IPS-18c (cell line): ENCODE data around the gene PDE6G.
"Not testable (repeated sequence)": the region's sequence is repeated elsewhere in the genome, so short reads cannot be mapped to it uniquely, and the experiment has no call there.

Source experiments
- H3K4me3 ChIP-seq: 2 replicates; pipeline ENCODE4 v1.7.0; 2013; ENCODE audit warnings: low read depth, mild to moderate bottlenecking, low read length, moderate library complexity; ENCODE audit not compliant: insufficient read depth
- H3K9me3 ChIP-seq: one replicate; pipeline ENCODE4 v1.6.1; 2013; ENCODE audit warnings: mild to moderate bottlenecking, low read length, moderate library complexity; ENCODE audit not compliant: control insufficient read depth, insufficient read depth

The PDE6G gene

DNA sequence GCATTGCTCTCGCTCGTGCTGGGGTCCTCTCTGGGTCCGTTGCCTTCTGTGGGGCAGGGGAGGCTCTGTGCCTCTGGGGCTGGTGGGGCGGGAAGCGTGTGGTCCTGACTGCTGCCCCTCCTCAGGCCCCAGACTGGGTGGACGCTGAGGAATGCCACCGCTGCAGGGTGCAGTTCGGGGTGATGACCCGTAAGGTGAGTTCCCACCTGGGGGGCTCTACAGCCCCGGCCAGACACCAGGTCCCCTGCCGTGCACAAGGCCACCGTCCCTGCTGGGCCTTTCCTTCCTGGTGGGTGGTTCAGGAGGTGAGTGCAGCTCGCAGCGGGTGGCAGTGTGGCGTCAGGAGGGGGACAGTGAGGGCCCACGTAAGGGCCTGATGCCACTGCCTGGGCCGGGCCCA lies 34.2 kb upstream of the PDE6G start:
- no peaks in the 10 kb centered on the region for H3K9me3 ChIP-seq
- no peak overlapping the region for H3K4me3 ChIP-seq

DNA sequence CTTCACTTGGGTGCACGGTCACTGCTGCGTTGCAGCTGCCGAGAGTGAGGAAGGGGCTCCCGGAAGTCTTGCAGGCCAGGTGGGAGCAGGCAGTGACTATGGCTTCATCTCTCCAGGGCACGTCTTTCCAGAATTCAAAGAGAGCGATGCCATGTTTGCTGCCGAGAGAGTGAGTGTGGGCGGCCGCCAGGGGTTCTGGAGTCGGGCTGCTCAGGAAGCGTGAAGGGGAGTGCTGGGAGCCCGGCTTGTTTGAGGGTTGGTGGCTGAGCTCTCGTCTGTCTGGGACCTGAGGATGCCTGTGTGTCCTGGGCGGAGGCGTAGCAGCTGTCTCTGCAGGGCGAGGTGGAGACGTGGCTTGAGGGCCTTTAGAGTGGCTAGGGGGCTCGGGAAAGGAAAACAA lies 33.7 kb upstream of the PDE6G start:
- H3K9me3 ChIP-seq: no peaks in the 10 kb centered on the region
- no peak overlapping the region for H3K4me3 ChIP-seq

DNA sequence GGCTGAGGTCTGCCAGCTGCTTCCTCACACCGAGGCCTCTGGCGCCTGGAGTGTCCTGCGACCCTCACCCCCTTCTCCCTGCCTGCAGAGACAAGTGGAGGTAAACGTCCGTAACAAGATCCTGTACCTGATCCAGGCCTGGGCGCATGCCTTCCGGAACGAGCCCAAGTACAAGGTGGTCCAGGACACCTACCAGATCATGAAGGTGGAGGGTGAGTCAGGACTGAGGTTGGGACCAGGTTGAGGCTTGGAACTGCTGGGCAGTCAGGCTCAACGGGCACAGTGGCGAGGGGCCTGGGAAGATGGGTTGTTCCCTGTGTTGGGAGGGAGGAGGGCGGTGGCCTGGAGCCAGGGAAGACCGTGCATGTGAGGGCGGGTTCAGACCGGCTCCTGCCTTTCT lies 32.3 kb upstream of the PDE6G start:
- Histone ChIP-seq H3K4me3 (no peak overlapping the region), H3K9me3 (peaks cover 2% of the 10 kb centered on the region)

DNA sequence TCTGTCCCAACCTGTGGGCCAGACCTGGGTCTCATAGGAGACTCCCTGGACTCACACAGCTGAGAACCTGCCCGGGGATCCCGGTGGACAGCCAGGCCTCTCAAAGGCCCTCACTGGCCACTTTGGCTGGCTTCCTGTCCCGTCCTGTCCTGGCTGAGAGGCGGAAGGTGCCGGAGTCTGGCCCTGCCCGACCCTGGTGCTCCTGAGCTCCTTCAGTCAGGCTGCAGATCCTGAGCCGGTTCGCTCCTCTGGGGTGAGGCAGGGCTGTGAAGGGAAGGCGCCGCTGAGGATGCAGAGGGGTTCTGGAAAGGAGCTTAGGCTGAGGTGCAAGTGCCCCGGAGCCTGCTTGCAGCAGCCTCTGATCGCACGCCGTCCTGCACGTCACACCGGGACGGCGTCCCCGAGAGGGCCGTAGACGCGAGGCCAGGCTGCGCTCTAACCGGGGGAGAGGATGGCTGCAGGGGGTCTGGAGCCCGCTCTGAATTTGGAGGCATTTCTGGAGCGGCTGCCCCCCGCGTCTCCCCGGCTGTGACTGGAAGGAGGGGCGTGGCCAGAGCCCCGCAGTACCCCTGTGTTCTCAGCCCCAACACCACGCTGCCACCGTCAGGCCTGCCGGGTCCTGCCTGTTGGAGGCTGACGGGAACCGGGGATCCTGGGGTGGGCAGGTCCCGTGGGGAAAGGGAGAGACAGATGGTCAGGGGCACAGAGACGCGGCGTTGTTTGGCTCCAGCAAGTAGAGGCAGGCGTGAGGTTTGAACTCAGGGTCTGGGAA lies 31.6 kb upstream of the PDE6G start:
- Histone ChIP-seq H3K4me3 (no peak overlapping the region), H3K9me3 (peaks cover 2% of the 10 kb centered on the region)

DNA sequence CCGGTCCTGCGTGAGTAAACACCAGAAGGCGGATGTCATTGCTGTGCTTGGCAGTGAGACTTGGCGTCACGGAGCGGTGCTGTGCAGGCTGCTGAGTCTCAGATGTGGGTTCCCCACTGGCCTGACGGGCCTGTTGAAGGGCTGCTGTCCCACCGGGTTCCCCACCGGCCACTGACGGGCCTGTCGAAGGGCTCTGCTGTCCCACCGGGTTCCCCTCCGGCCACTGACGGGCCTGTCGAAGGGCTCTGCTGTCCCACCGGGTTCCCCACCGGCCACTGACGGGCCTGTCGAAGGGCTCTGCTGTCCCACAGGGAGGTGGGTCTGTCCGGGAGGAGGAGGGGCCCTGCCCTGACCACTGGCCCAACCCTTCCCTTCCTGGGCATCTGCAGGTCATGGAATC lies 30.3 kb upstream of the PDE6G start:
- H3K4me3 ChIP-seq: no peak overlapping the region
- H3K9me3 ChIP-seq: peaks cover 2% of the 10 kb centered on the region

DNA sequence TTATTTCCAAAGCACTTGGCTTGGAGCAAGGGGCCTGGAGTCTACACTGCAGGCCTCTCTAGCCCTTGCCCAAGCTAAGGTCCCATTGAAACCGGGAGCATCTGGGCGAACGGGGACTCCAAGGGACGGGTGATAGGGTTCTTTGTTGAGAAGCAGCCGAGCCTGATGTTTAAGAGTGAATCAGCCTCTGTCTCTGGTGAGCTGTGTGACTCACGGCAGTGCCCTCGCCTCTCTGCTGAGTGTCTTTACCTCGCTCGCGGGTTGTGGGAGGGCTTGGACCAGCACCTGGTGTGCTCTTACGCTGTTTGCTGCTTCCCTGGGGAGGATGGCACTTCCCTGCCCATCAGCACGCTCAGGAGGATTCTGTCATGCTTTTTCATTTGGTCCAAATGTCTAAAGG lies 28.8 kb upstream of the PDE6G start:
- Histone ChIP-seq H3K9me3 (peaks cover 2% of the 10 kb centered on the region), H3K4me3 (0 out of 2 replicates have a peak overlapping the region, but pooled peaks have one; percentile 92)

DNA sequence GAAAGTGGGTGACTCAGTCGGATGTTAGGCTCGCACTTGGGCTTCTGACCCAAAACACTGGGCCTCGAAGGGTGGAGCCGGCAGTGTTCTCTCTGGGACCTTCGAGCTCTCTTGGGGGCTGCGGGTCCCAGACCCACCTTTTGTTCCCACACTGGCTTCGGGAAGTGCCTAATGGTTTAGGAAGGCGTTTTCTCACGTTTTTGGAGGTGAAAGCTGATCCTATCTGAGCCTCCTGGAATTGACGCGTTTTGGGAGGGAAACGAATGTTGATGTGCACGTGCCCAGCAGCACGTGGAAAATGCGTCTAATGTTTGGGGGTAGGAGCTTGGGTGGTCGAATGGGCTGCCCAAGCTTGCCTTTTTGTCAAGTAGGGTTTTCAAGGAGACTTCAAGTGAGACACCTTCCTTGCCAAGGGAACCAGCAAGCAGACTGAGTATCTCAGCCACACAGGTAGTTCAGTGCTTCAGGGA lies 28.1 kb upstream of the PDE6G start:
- Histone ChIP-seq H3K9me3 (peaks cover 2% of the 10 kb centered on the region), H3K4me3 (peak overlapping the region; percentile 92)

DNA sequence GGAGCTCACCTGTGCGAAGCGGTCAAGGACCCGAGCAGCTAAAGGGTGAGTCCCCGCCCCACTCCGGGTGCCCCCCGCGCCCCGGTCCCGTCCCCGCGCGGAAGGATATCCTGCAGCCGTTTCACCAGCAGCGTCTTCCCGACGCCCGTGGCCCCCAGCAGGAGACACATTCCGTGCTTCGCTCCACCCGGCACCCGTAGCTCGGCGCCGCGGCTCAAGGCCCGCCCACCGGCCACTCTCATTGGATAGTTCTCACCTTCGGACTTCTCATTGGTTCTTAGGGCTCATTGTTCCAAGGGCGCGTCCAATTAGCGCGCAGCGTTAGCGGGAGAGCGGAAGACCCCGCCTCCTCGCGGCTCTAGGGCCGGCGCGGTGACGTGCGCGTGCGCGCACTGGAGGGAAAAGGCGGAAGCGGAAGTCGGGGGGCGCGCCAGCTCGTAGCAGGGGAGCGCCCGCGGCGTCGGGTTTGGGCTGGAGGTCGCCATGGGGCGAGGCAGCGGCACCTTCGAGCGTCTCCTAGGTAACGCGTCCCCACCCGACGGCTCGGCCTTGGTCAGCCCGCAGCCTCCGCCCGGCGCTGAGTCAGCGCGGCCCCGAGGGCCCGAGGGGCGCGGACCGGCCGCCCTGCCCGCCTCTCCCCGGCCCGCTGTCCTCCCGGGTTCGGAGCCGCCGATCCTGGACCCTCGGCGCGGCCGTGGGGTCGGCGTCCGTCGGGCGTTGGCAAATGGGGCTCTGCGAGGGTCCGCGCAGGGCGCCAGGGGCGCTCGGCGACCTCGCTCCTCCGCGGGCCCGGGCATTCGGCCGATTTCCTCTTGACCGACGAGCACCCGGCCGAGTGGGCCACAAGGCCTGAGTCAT lies 27.5 kb upstream of the PDE6G start, which contains the start of the genes ARL16 and HGS:
ARL16 (minus strand) TSS at position 214 of the 858 bp plus-strand sequence; CDS start at position 170, 44 bp downstream.
HGS (plus strand) TSS at position 428 of the 858 bp plus-strand sequence; CDS start at position 484, 56 bp downstream.
- H3K4me3 ChIP-seq: peak within 1 kb of the TSS; percentile 98
- peaks cover 2% of the 10 kb centered on the region for H3K9me3 ChIP-seq

DNA sequence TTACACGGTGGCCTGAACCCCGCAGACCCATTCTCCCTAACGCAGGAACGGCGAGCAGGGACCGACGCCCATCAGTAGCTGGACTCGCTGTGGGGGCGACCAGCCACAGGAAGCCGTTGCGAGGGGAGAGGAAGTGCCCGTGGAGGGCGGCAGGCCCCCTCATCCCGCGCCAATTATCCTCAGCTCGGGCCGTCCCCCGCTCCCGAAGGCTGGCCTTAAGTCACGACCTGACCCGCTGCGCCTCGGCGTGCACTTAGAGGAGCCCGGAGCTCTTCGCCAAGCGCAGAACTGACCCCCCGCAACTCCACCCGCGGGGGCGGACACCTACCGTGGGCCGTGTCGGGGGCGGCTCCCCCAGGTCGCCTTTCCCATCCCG lies 26.9 kb upstream of the PDE6G start:
- Histone ChIP-seq H3K9me3 (peaks cover 2% of the 10 kb centered on the region), H3K4me3 (peak overlapping the region; percentile 98)

DNA sequence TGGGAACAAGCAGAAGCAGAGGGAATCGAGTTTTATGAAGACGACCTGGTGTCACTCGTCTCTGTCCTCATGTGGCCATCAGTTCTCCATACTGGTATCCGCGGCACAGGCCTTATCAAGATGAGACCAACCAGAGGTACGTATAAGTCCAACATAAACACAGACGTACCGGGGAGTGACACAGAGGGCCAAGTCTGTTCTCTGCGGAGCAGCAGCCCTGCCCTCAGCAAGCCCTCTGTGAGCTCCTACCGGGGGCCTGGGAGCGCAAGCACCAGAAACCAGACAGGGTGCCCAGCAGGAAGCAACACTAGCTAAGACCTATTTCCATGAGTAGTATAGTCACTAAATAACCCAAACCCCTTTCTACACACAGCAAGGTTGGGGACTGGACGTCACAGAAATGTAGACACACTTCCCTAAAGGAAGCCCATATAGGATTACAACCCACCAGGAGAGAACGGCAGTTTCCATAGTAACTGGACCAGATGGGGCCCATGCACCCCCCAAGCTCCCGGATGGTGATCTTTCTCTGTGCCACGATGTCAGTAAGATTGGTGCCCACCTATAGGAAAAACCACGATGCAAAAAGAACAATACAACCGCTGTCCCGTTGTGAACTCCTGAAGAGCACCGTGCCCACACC lies 26.3 kb upstream of the PDE6G start:
- peak overlapping the region; percentile 98 for H3K4me3 ChIP-seq
- H3K9me3 ChIP-seq: peaks cover 2% of the 10 kb centered on the region

DNA sequence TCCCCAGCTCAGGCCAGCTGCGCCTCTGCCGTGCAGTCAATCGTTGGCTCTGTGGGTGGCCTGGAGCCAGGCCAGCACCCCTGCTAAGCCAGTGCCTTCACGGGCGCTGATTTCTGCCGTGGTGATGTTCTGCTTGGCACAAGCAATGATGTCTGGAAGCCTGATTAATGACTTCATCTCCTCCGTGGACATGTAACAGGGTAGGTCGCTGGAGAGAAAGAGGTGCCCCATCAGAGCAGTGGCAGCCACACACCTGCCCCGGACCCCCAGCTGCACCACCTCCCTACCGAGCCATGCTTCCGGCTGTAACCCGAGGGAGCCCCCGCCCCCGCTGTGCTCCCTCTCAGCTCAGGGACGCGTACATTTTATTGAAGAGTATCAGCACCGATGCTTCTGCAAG lies 25.3 kb upstream of the PDE6G start:
- H3K9me3 ChIP-seq: peaks cover 2% of the 10 kb centered on the region
- H3K4me3 ChIP-seq: no peak overlapping the region

DNA sequence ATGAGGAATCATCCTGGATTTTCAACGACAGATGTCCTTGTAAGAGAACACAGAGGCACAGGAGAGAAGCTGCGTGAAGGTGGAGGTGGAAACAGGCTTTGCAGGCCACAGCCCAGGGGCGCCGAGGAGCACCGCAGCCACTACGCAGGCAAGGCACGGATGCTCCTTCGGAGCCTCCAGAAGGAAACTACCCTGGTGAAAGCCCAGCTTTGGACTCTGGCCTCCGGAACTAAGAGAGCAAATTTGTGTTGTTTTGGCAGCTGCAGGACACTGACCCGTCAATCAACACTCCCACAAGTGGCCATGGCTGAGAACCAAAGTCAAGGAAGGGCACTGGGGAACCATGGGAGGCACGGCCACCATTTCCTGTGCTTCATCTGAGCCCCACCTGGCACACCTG lies 23.8 kb upstream of the PDE6G start:
- Histone ChIP-seq H3K9me3 (peaks cover 2% of the 10 kb centered on the region), H3K4me3 (no peak overlapping the region)

DNA sequence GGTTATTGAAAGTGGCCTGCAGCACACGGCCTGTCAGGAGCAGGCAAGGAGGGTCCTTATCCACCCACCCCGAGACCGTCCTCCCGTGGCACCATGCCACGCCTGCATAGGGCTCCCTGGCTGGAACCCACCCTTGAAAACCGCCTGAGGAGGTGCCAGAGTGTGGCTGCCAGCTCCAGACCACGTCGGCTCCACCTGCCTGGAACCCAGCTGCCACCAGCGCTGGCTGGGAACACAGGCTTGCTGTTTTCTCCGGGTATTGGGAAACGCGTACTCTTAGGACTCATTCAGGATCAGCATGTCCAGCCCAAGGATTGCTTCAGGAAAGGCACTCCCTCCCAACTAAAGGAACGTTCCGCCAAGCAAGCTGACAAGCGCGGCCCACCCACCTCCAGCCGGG lies 20.6 kb upstream of the PDE6G start:
- H3K4me3 ChIP-seq: no peak overlapping the region
- H3K9me3 ChIP-seq: no peaks in the 10 kb centered on the region

DNA sequence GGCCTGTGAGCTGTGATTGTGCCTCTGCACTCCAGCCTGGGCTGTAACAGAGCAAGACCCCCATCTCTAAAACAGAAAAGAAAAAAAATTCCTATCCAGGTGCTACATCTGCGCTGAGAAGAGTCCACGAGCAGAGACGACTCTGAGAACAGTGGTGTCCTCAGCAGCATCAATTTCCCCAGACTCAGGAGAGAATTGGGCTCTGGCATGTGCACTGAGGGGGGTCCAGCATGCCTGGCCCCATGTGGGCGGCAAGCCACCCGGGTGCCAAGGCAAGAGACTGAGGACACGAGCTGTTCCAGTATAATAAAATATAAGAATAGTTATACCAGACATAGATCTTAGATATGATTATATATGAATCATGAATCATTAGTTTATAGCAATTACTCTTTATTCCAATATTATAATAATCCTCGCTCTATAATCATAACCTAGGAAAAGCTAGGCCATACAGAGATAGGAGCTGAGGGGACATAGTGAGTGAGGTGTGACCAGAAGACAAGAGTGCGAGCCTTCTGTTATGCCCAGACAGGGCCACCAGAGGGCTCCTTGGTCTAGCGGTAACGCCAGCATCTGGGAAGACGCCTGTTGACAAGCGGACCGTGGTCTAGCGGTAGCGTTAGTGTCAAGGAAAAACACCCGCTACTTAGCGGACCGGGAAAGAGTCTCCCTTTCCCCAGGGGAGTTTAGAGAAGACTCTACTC lies 19.3 kb upstream of the PDE6G start:
- H3K4me3 ChIP-seq, H3K9me3 ChIP-seq: not testable (repeated sequence)

DNA sequence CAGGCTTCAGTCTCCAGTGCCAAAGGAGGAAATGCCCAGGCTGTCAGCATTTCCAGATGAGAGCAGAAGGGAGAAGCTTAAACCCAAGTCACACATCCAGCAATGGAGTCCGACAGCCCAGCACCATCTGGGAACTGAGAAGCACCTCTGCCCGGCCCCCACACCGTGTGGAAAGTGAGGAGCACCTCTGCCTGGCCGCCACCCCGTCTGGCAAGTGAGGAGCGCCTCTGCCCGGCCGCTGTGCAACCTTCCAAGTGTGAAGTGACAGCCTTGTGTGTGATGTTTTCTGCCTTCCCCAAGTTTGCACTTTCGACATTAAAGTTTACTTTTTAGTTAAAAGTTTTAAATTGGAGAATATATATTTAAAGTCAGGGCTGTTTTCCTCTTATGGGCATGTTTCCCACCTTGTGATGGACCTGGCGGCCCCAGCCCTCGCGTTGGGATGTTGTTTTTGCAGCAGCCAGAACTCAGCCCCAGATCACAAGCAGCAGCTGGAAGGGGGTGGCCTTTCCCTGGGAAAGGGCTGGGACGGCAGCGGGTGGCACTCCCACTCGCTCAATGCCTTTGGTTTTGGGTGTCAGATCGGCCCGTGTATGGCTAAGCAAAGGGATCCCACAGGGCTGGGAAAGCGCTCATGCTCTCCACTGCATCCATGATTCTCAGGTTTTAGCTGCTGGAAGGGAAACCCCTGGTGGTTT lies 17.4 kb upstream of the PDE6G start:
- no peaks in the 10 kb centered on the region for H3K9me3 ChIP-seq

DNA sequence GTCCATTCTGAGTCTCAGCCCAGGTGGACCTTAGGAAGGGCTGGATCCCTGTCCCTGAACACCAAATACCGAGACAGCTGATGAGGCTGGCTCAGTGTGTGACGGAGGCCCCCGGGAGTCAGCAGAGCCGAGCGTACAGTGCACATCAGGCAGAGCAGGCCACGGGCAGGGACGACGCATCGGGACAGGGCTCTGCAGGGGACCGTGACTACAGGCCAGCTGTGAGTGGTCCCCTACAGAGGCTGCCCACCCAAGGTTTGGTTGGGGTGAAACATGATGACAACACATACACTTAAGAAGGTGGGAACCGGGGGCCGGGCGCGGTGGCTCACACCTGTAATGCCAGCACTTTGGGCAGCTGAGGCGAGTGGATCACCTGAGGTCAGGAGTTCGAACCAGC lies 16.6 kb upstream of the PDE6G start:
- no peak overlapping the region for H3K4me3 ChIP-seq
- H3K9me3 ChIP-seq: no peaks in the 10 kb centered on the region

More for the DNA sequence above, 17.4 kb upstream of the PDE6G start:
- no peak overlapping the region for H3K4me3 ChIP-seq
